MCF 10A (cell line): ENCODE data around the gene ZDBF2. TPM values are rescaled to one million over a fixed set of nuclear protein-coding genes. Genes with fewer than 3 reads are reported as not detected.
"Not testable (repeated sequence)": the region's sequence is repeated elsewhere in the genome, so short reads cannot be mapped to it uniquely, and the experiment has no call there.

ENCODE experiments used
- BruUV-seq: library from RNA; stranded (reverse); fragments of 400-500 nt; replicated peaks from 2 replicates; lab custom pipeline; 2021; lab: Mats Ljungman, UMichigan
- CTCF ChIA-PET: fragments of 300-600 bp; sonication (Branson Sonifier 250); formaldehyde crosslinking; extraction: SDS; loops from one replicate; lab custom pipeline; 2021; ENCODE audit warnings: antibody characterized with exemption, inconsistent platforms; lab: Yijun Ruan, JAX
- POLR2A ChIA-PET: fragments of 300-600, 350-650 bp; sonication (Branson Sonifier 250); formaldehyde crosslinking; extraction: SDS; loops from one replicate; lab custom pipeline; 2020; ENCODE audit warnings: antibody characterized with exemption, inconsistent platforms; lab: Yijun Ruan, JAX
- DNase-seq: peaks from one replicate; pipeline ENCODE4 v3.0.0-alpha.2; 2018; ENCODE audit not compliant: unreplicated experiment
- H3K27ac Mint-ChIP-seq: one replicate; pipeline ENCODE4 v1.8.0; 2022; ENCODE audit warnings: mild to moderate bottlenecking, low read depth, mixed read lengths; ENCODE audit not compliant: unreplicated experiment
- H3K27me3 Mint-ChIP-seq: one replicate; pipeline ENCODE4 v1.8.0; 2022; ENCODE audit warnings: mixed read lengths; ENCODE audit not compliant: insufficient read depth, unreplicated experiment
- H3K36me3 Mint-ChIP-seq: one replicate; pipeline ENCODE4 v1.8.0; 2022; ENCODE audit warnings: mild to moderate bottlenecking, moderate library complexity, mixed read lengths; ENCODE audit not compliant: insufficient read depth, unreplicated experiment
- H3K4me1 Mint-ChIP-seq: one replicate; pipeline ENCODE4 v1.8.0; 2022; ENCODE audit warnings: mixed read lengths; ENCODE audit not compliant: insufficient read depth, unreplicated experiment
- H3K4me3 Mint-ChIP-seq: one replicate; pipeline ENCODE4 v1.8.0; 2022; ENCODE audit warnings: mild to moderate bottlenecking, moderate library complexity, mixed read lengths; ENCODE audit not compliant: unreplicated experiment
- H3K9me3 Mint-ChIP-seq: one replicate; pipeline ENCODE4 v1.8.0; 2022; ENCODE audit warnings: mixed read lengths; ENCODE audit not compliant: unreplicated experiment
- CTCF ChIP-seq: fragments of 200-600 bp; IDR thresholded peaks from one replicate; pipeline ENCODE4 v1.8.0; 2022; ENCODE audit warnings: antibody characterized with exemption, mild to moderate bottlenecking; ENCODE audit not compliant: unreplicated experiment
- intact Hi-C: fragments of 100-400 bp; cut with micrococcal nuclease; formaldehyde crosslinking; loops from 2 replicates; pipeline ENCODE4 v1.14.1; 2022
- total RNA-seq: library from RNA; stranded (reverse); gene quantifications from 2 replicates; pipeline ENCODE4 v1.2.3, GENCODE V29; 2022

Gene ZDBF2
- total RNA-seq, 1 experiment from 2014 or later = 15.6 TPM

GRCh38 chr2:206256706-206257205 is 17.7 kb upstream of the ZDBF2 start:
- peaks cover 11% of the 10 kb centered on the region for H3K27me3 Mint-ChIP-seq
- no peak overlapping the region for H3K27ac Mint-ChIP-seq
- no peak overlapping the region for H3K4me3 Mint-ChIP-seq
- CTCF ChIA-PET = interaction anchor here (5.8 kb wide), 1 partner anchor 93 kb away, joined by 50 read pairs; no protein-coding TSS in a partner anchor
- no peak for TF ChIP-seq CTCF
- BruUV-seq = no TSS peak
- POLR2A ChIA-PET = interaction anchor here (0.7 kb wide), 1 partner anchor 146 kb away, joined by 3 read pairs; no protein-coding TSS in a partner anchor
- intact Hi-C loops = no loop called here
- no peaks in the 10 kb centered on the region for H3K36me3 Mint-ChIP-seq
- H3K4me1 Mint-ChIP-seq = peaks cover 15% of the 10 kb centered on the region
- no peak for DNase-seq
- no peaks in the 10 kb centered on the region for H3K9me3 Mint-ChIP-seq

GRCh38 chr2:206257350-206257749 is 17.1 kb upstream of the ZDBF2 start:
- Mint-ChIP-seq H3K9me3 (no peaks in the 10 kb centered on the region), H3K4me3 (no peak overlapping the region), H3K4me1 (peaks cover 15% of the 10 kb centered on the region), H3K36me3 (no peaks in the 10 kb centered on the region), H3K27me3 (peaks cover 11% of the 10 kb centered on the region), H3K27ac (no peak overlapping the region)
- intact Hi-C loops = no loop called here
- TF ChIP-seq CTCF = no peak
- ChIA-PET POLR2A (no interaction called here), CTCF (interaction anchor here (1.0 to 5.8 kb wide), 3 partner anchors 27 to 93 kb away, joined by 3 to 50 read pairs (median 7); a partner anchor contains a TSS)
- BruUV-seq = no TSS peak
- DNase-seq = no peak

- CTCF ChIA-PET = interaction anchor here (1.0 to 5.8 kb wide), 3 partner anchors 27 to 94 kb away, joined by 3 to 50 read pairs (median 7); a partner anchor contains a TSS
- no peaks in the 10 kb centered on the region for H3K9me3 Mint-ChIP-seq
These were observed 16.6 kb upstream of the ZDBF2 start for GRCh38 chr2:206257861-206258260.

GRCh38 chr2:206258615-206259014 is 15.8 kb upstream of the ZDBF2 start:
- BruUV-seq, H3K4me3 Mint-ChIP-seq, intact Hi-C loops, H3K27ac Mint-ChIP-seq, POLR2A ChIA-PET, H3K9me3 Mint-ChIP-seq, DNase-seq, H3K36me3 Mint-ChIP-seq: not testable (repeated sequence)
- peaks cover 11% of the 10 kb centered on the region for H3K27me3 Mint-ChIP-seq
- peaks cover 15% of the 10 kb centered on the region for H3K4me1 Mint-ChIP-seq
- CTCF ChIA-PET = interaction anchor here (1.0 to 5.8 kb wide), 6 partner anchors 11 to 144 kb away, joined by 3 to 50 read pairs (median 10); a partner anchor contains a TSS

More at GRCh38 chr2:206257861-206258260, 16.6 kb upstream of the ZDBF2 start:
- no peak for TF ChIP-seq CTCF
- POLR2A ChIA-PET = no interaction called here
- Mint-ChIP-seq H3K36me3 (no peaks in the 10 kb centered on the region), H3K27me3 (peaks cover 11% of the 10 kb centered on the region), H3K4me1 (peaks cover 15% of the 10 kb centered on the region), H3K27ac (no peak overlapping the region), H3K4me3 (no peak overlapping the region)
- no peak for DNase-seq
- no TSS peak for BruUV-seq
- intact Hi-C loops = no loop called here
